Mammary epithelial cell (primary cell): ENCODE data around the gene ADCY5.

ENCODE experiments used
- EZH2 ChIP-seq: IDR thresholded peaks from 2 replicates; pipeline ENCODE4 v1.6.1; 2012; ENCODE audit warnings: low read length, inconsistent platforms, borderline replicate concordance
- TF ChIP-seq, protein P1 (sequence below), 2 donors: IDR thresholded peaks in 1 of 2; conservative IDR thresholded peaks in 1 of 2; 2 replicates each; pipeline ENCODE4 v1.5.1; 2011 to 2012; ENCODE audit warnings: inconsistent platforms in 2 of 2, low read length in 2 of 2, mild to moderate bottlenecking in 2 of 2, control low read depth in 1 of 2, low read depth in 1 of 2; ENCODE audit not compliant: insufficient read depth in 1 of 2; ENCODE audit errors: extremely low read depth in 1 of 2

DNA sequence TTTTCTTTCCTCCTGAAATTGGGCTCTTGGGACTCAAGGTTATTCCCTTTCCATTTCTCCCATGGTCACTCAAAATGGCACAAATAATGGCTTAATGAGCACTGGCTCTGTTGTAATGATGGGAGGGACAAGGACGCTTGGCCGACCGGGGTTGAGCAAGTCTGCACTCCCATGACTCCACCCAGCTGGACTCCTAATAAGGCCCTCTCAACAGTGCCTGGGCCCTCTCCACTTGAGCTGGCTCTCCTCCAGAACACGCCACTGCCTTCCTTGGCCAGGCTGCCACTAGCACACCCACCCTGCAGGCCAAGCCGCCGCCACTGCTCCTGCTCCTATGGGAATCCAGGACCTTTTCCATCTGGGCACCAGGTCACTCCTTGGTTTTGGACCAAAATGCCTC is 42.3 kb downstream of the ADCY5 start:
- TF ChIP-seq, protein P1, sequence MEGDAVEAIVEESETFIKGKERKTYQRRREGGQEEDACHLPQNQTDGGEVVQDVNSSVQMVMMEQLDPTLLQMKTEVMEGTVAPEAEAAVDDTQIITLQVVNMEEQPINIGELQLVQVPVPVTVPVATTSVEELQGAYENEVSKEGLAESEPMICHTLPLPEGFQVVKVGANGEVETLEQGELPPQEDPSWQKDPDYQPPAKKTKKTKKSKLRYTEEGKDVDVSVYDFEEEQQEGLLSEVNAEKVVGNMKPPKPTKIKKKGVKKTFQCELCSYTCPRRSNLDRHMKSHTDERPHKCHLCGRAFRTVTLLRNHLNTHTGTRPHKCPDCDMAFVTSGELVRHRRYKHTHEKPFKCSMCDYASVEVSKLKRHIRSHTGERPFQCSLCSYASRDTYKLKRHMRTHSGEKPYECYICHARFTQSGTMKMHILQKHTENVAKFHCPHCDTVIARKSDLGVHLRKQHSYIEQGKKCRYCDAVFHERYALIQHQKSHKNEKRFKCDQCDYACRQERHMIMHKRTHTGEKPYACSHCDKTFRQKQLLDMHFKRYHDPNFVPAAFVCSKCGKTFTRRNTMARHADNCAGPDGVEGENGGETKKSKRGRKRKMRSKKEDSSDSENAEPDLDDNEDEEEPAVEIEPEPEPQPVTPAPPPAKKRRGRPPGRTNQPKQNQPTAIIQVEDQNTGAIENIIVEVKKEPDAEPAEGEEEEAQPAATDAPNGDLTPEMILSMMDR (conservative IDR thresholded peaks at IDR 0.05 in 1 of 2, IDR thresholded peaks at IDR 0.05 in 1 of 2; ENCODE audit: extremely low read depth in 1 of 2, insufficient read depth in 1 of 2, low read depth in 1 of 2, low read length in 2 of 2): no peak
- no peak for TF ChIP-seq EZH2
